IMR-90 (cell line): Measurements from ENCODE around the gene KCTD5.

ENCODE experiments used
- CEBPB ChIP-seq: IDR thresholded peaks from 2 replicates; pipeline ENCODE4 v1.6.1; 2012; ENCODE audit warnings: low read depth, low read length, improper control_type of control experiment
- POLR2A ChIP-seq: IDR thresholded peaks from 2 replicates; pipeline ENCODE4 v1.6.1; 2012; ENCODE audit warnings: mild to moderate bottlenecking, low read depth, low read length
- RCOR1 ChIP-seq: IDR thresholded peaks from 2 replicates; pipeline ENCODE4 v1.6.1; 2012; ENCODE audit warnings: mild to moderate bottlenecking, low read length, improper control_type of control experiment; ENCODE audit not compliant: insufficient replicate concordance
- SMC3 ChIP-seq: fragments of 150-350 bp; IDR thresholded peaks from 2 replicates; pipeline ENCODE4 v1.6.1; 2016; ENCODE audit warnings: low read depth, mild to moderate bottlenecking, antibody characterized with exemption, low read length, moderate library complexity
- TF ChIP-seq, protein P1 (sequence below): conservative IDR thresholded peaks from 2 replicates; pipeline ENCODE4 v1.5.1; 2012; ENCODE audit warnings: mild to moderate bottlenecking, low read depth, low read length, improper control_type of control experiment
- TF ChIP-seq, protein P2 (sequence below): fragments of 150-350 bp; IDR thresholded peaks from 2 replicates; pipeline ENCODE4 v1.6.1; 2017; ENCODE audit warnings: mild to moderate bottlenecking, antibody characterized with exemption, low read length, low read depth

DNA sequence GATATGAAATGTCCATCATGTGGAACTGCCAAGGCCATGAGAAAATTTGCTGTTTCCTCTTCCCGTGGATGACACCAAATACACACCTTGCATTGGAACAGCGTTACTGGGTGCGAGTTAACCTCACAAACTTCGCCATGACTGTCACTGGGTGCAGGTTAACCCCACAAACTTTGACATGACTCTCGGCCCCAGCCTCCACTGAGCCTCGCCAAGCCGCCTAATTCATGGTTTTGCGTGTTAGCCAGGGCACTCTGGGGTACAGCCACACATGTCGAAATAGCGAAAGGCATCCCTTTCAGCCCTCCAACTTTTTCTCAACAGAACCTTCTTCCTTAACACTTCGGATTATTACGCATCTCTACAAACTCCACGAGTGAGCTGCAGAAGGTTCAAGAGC is 10.6 kb upstream of the KCTD5 start:
- TF ChIP-seq, protein P1, sequence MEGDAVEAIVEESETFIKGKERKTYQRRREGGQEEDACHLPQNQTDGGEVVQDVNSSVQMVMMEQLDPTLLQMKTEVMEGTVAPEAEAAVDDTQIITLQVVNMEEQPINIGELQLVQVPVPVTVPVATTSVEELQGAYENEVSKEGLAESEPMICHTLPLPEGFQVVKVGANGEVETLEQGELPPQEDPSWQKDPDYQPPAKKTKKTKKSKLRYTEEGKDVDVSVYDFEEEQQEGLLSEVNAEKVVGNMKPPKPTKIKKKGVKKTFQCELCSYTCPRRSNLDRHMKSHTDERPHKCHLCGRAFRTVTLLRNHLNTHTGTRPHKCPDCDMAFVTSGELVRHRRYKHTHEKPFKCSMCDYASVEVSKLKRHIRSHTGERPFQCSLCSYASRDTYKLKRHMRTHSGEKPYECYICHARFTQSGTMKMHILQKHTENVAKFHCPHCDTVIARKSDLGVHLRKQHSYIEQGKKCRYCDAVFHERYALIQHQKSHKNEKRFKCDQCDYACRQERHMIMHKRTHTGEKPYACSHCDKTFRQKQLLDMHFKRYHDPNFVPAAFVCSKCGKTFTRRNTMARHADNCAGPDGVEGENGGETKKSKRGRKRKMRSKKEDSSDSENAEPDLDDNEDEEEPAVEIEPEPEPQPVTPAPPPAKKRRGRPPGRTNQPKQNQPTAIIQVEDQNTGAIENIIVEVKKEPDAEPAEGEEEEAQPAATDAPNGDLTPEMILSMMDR = no peak
- TF ChIP-seq POLR2A = no peak
- TF ChIP-seq, protein P2, sequence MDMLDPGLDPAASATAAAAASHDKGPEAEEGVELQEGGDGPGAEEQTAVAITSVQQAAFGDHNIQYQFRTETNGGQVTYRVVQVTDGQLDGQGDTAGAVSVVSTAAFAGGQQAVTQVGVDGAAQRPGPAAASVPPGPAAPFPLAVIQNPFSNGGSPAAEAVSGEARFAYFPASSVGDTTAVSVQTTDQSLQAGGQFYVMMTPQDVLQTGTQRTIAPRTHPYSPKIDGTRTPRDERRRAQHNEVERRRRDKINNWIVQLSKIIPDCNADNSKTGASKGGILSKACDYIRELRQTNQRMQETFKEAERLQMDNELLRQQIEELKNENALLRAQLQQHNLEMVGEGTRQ = no peak
- no peak for TF ChIP-seq SMC3
- no peak for TF ChIP-seq RCOR1
- TF ChIP-seq CEBPB = no peak
